Left ventricle myocardium inferior (tissue), 1 donor: ENCODE measurements around the gene TNN. TPM values are rescaled to one million over a fixed set of nuclear protein-coding genes. Genes with fewer than 3 reads are reported as not detected.
A peak's percentile ranks its signal among the peaks of the same experiment; 100 is the strongest.

Experiments
- DNase-seq: peaks from one replicate; pipeline ENCODE4 v3.0.0-alpha.2; 2020
- H3K27ac ChIP-seq: fragments of 200-600 bp; replicated peaks from 2 replicates; pipeline ENCODE4 v1.8.0; 2021
- H3K27me3 ChIP-seq: fragments of 200-600 bp; 2 replicates; pipeline ENCODE4 v1.8.0; 2021; ENCODE audit warnings: low read depth
- H3K36me3 ChIP-seq: fragments of 200-600 bp; 2 replicates; pipeline ENCODE4 v1.8.0; 2021
- H3K4me1 ChIP-seq: fragments of 200-600 bp; 2 replicates; pipeline ENCODE4 v1.8.0; 2021
- H3K4me3 ChIP-seq: fragments of 200-600 bp; 2 replicates; pipeline ENCODE4 v1.8.0; 2021; ENCODE audit warnings: mild to moderate bottlenecking, moderate library complexity
- H3K9me3 ChIP-seq: fragments of 200-600 bp; replicated peaks from 2 replicates; pipeline ENCODE4 v1.8.0; 2021
- intact Hi-C: fragments of 100-400 bp; cut with micrococcal nuclease; formaldehyde crosslinking; loops from one replicate; pipeline ENCODE4 v1.11.0; 2022
- total RNA-seq: library from RNA; stranded (reverse); fragmentation: NEBNext Ultra II Directional; extraction: Animal tissue kit (Norgen Biotek cat#: 25700); gene quantifications from one replicate; pipeline ENCODE4 v1.2.1, GENCODE V29; 2021
- TF ChIP-seq, protein P1 (sequence below): fragments of 200-600 bp; IDR thresholded peaks from 2 replicates; pipeline ENCODE4 v1.8.0; 2021; ENCODE audit warnings: antibody characterized with exemption, mild to moderate bottlenecking, borderline replicate concordance
- donor health status: DM: no; HTN: yes; CAD: no; lungs with severe emphysema.

The TNN gene
- total RNA-seq, 1 donor from 2014 or later, result not detected

DNA sequence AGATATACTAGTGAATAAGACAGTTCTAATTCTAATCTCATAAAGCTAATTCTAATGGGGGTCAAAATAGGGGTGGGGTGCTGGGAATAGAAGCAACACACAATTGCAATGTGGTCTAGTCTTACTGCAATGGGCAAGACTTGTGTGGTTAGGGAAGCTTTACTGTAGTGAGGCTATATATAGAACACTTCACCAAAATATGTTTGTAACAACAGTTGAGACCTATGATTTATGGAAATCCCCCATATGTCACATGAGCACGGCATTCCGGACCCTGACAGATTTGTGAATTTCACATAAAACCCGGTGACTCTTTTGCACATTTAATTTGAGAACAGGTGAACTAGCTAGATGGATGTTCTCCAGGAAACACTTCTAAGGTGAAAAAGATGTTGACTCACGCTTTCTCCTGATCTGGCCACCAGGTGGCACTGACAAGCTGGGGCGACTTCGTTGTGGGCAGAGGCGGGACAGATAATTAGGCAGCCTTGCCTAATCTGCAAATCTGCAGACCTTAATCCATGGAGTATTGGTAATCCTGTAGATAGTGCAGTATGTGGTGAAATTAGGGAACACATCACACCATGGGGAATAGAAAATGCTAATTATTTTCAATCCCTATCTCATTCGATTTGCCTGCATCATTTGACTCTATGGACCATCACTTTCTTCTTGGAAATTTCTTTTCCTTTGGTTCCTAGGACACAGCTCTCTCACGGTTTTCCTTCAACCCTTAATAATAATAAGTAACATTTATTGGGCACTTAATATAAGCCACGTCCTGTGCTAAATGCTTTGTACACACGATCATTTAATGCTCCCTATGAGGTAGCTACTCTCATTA lies 87.2 kb downstream of the TNN start:
- Histone ChIP-seq H3K4me1 (peaks cover 14% of the 10 kb centered on the region), H3K9me3 (no peaks in the 10 kb centered on the region), H3K4me3 (no peak overlapping the region), H3K36me3 (peaks cover 19% of the 10 kb centered on the region), H3K27me3 (peaks cover 17% of the 10 kb centered on the region), H3K27ac (peak overlapping the region; percentile 12)
- DNase-seq, result peak; percentile 69
- TF ChIP-seq, protein P1, sequence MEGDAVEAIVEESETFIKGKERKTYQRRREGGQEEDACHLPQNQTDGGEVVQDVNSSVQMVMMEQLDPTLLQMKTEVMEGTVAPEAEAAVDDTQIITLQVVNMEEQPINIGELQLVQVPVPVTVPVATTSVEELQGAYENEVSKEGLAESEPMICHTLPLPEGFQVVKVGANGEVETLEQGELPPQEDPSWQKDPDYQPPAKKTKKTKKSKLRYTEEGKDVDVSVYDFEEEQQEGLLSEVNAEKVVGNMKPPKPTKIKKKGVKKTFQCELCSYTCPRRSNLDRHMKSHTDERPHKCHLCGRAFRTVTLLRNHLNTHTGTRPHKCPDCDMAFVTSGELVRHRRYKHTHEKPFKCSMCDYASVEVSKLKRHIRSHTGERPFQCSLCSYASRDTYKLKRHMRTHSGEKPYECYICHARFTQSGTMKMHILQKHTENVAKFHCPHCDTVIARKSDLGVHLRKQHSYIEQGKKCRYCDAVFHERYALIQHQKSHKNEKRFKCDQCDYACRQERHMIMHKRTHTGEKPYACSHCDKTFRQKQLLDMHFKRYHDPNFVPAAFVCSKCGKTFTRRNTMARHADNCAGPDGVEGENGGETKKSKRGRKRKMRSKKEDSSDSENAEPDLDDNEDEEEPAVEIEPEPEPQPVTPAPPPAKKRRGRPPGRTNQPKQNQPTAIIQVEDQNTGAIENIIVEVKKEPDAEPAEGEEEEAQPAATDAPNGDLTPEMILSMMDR, result peak; percentile 94
- intact Hi-C loops, result loop anchor here (5.0 to 10.0 kb wide), 2 partner anchors 70 to 917 kb away; no protein-coding TSS in a partner anchor

DNA sequence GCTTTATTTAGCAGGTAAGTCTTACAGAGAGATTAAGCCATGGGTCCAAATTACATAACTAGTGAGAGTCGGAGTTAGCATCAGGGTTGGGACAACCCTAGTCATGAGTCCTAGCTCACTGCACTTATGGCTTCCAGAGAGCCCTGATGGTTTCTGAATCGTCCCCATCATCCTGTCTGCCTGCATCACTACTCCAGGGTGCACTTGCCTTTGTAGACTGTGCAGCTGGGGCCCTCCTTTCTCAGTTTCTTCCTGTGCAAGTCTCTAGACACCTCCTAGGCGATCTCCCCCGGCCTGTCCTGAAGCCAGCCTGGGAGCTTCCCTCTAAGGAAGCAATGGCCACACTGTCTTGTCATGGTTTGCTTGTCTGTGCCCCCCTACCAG lies 87.8 kb downstream of the TNN start:
- peaks cover 17% of the 10 kb centered on the region for H3K27me3 ChIP-seq
- peak overlapping the region; percentile 12 for H3K27ac ChIP-seq
- TF ChIP-seq, protein P1, result no peak
- no peak overlapping the region for H3K4me3 ChIP-seq
- intact Hi-C loops, result loop anchor here (10.0 kb wide), 1 partner anchor 69 kb away; no protein-coding TSS in a partner anchor
- no peak for DNase-seq
- peaks cover 14% of the 10 kb centered on the region for H3K4me1 ChIP-seq
- peaks cover 25% of the 10 kb centered on the region for H3K36me3 ChIP-seq
- H3K9me3 ChIP-seq, result no peaks in the 10 kb centered on the region

DNA sequence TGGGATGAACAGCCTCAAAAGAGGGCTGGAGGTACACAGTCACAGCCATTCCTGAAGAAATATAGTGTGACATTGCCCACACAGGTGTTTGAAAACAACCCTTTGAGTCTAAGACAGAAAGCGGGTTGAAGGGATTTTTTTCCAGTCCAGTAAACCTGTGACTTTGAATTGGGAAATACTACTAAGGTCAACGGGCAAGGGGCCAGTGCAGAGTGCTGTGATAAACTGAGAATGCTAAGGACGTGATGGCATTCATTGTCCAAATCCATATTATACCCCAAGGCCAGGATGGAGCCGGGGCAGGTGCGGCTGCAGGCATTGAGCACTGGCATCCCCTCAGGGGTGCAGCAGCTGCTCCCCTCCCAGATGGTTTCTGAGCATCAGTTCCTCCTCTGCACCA lies 88.3 kb downstream of the TNN start:
- no peak for DNase-seq
- TF ChIP-seq, protein P1, result no peak
- Histone ChIP-seq H3K27ac (peak overlapping the region; percentile 12), H3K9me3 (no peaks in the 10 kb centered on the region), H3K4me3 (no peak overlapping the region), H3K36me3 (peaks cover 29% of the 10 kb centered on the region), H3K4me1 (peaks cover 14% of the 10 kb centered on the region), H3K27me3 (peaks cover 17% of the 10 kb centered on the region)
- intact Hi-C loops, result loop anchor here (10.0 kb wide), 1 partner anchor 69 kb away; no protein-coding TSS in a partner anchor

DNA sequence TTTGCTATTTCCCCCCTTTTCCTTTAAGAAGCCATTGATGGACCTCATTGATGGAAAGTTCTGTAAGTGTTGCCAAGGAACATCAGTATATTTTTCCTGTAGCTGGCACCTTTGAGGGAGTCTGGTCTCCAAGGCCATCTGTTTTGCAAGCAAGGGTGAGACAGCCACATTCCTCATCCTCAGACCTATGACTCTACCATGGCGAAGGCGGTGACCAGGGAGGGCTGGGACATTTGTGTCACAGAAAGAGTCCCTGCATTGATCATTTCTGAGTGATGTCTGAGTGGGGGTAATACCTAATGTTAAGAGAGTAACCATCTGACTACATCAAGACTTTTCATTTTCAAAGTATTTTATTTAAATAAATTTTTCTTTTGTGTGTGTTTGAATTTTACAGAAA lies 89.6 kb downstream of the TNN start:
- TF ChIP-seq, protein P1, result no peak
- DNase-seq, result no peak
- Histone ChIP-seq H3K36me3 (peaks cover 41% of the 10 kb centered on the region), H3K4me1 (peaks cover 14% of the 10 kb centered on the region), H3K9me3 (no peaks in the 10 kb centered on the region), H3K4me3 (no peak overlapping the region), H3K27me3 (peaks cover 8% of the 10 kb centered on the region), H3K27ac (no peak overlapping the region)
- intact Hi-C loops, result loop anchor here (10.0 kb wide), 1 partner anchor 68 kb away; no protein-coding TSS in a partner anchor

DNA sequence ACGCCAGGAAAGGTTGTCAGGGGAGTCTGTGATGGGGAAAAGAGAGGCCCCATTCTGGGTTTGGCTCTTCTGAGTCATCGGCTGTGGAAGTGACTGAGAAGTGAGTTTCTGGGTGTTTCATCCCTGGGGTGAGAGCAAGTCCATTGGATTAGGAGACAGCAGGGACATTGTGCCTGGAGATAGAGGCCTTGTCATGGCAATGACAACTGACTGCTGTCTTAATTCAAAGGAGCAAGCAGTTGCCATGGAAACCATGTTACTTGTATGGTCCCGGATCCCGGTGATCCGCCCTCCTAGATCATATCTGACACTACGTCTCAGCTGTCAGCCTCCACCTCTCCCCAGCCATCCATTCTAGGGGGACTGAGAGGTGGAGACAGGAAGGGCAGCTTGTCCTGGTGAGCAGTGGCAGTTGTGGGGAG lies 90.5 kb downstream of the TNN start:
- intact Hi-C loops, result loop anchor here (10.0 kb wide), 1 partner anchor 67 kb away; no protein-coding TSS in a partner anchor
- TF ChIP-seq, protein P1, result no peak
- DNase-seq, result no peak

More for the DNA sequence above, 90.5 kb downstream of the TNN start:
- H3K4me1 ChIP-seq, result peaks cover 19% of the 10 kb centered on the region
- peaks cover 8% of the 10 kb centered on the region for H3K27me3 ChIP-seq
- H3K9me3 ChIP-seq, result no peaks in the 10 kb centered on the region
- peaks cover 44% of the 10 kb centered on the region for H3K36me3 ChIP-seq
- H3K27ac ChIP-seq, result no peak overlapping the region
- H3K4me3 ChIP-seq, result no peak overlapping the region
